Kidney (tissue), 14 donors: Measurements from ENCODE around the gene MIEN1. TPM values are rescaled to one million over a fixed set of nuclear protein-coding genes. Genes with fewer than 3 reads are reported as not detected.
A peak's percentile ranks its signal among the peaks of the same experiment; 100 is the strongest.

Experiments used
- DNase-seq, 5 donors: peaks; one replicate each; pipeline ENCODE4 v3.0.0-alpha.2; 2013 to 2020
- FAIRE-seq: peaks from 2 replicates; lab custom pipeline; 2012; peaks lifted over from hg19 to GRCh38; lab: Jason Lieb, UNC
- H3K27ac ChIP-seq, 2 donors: one replicate each; pipeline ENCODE4 v1.7.0; 2013; ENCODE audit warnings: low read depth in 2 of 2, low read length in 2 of 2, inconsistent platforms in 1 of 2
- H3K27me3 ChIP-seq: one replicate; pipeline ENCODE4 v1.7.1; 2013; ENCODE audit warnings: low read length, inconsistent platforms; ENCODE audit not compliant: control insufficient read depth, insufficient read depth
- H3K36me3 ChIP-seq, 3 donors: one replicate each; pipeline versions ENCODE4 v1.7.0 to v1.7.1; 2013; ENCODE audit warnings: low read length in 3 of 3, control low read depth in 1 of 3, inconsistent platforms in 1 of 3; ENCODE audit not compliant: insufficient read depth in 3 of 3, control insufficient read depth in 2 of 3
- H3K4me1 ChIP-seq, 3 donors: one replicate each; pipeline versions ENCODE4 v1.7.0 to v1.7.1; 2013; ENCODE audit warnings: low read length in 3 of 3, inconsistent platforms in 1 of 3, low read depth in 1 of 3; ENCODE audit not compliant: control insufficient read depth in 2 of 3, insufficient read depth in 2 of 3
- H3K4me3 ChIP-seq, 3 donors: one replicate each; pipeline versions ENCODE4 v1.7.0 to v1.8.1; 2013; ENCODE audit warnings: low read length in 3 of 3, control low read depth in 1 of 3, inconsistent platforms in 1 of 3
- H3K9ac ChIP-seq, 3 donors: one replicate each; pipeline versions ENCODE4 v1.7.0 to v1.7.1; 2013; ENCODE audit warnings: low read length in 3 of 3, control low read depth in 1 of 3, inconsistent platforms in 1 of 3
- H3K9me3 ChIP-seq, 3 donors: one replicate each; pipeline versions ENCODE4 v1.7.0 to v1.7.1; 2013; ENCODE audit warnings: low read length in 3 of 3, control low read depth in 1 of 3, inconsistent platforms in 1 of 3; ENCODE audit not compliant: control insufficient read depth in 2 of 3, insufficient read depth in 1 of 3
- CTCF ChIP-seq: IDR thresholded peaks from 3 replicates; pipeline ENCODE4 v1.5.1; 2012; ENCODE audit warnings: mild to moderate bottlenecking, moderate library complexity, borderline replicate concordance; ENCODE audit not compliant: insufficient read depth; ENCODE audit errors: extremely low read depth
- intact Hi-C: fragments of 100-400 bp; cut with DNase I; formaldehyde crosslinking; loops from one replicate; pipeline ENCODE4 v1.11.1; 2022
- polyA plus RNA-seq: library from polyadenylated mRNA; stranded (reverse); fragments of 350-450 nt; fragmentation: Illumina TruSeq; extraction: RNeasy Lipid Tissue Mini Kit (QIAGEN cat#74804); gene quantifications from one replicate; pipeline ENCODE4 v1.2.3, GENCODE V29; 2014; ENCODE audit warnings: low read depth, low replicate concordance; ENCODE audit not compliant: insufficient read depth
- total RNA-seq: library from RNA; stranded (reverse); fragmentation: NEBNext Ultra II Directional; extraction: Animal tissue kit (Norgen Biotek cat#: 25700); gene quantifications from one replicate; pipeline ENCODE4 v1.2.1, GENCODE V29; 2021
- donor health status: control.
- donor health status: control.
- donor health status: control.
- donor health status: control.
- donor health status: control.
- donor health status: DM: yes; HTN: yes; CAD: no.
- donor health status: Normal renal cell carcinoma (clear cell type).

The MIEN1 gene
- total and polyA plus RNA-seq, 2 donors from 2014 or later = 51.6 to 186 TPM

- peak in 1 of 5 donors; percentile 8 for DNase-seq
Measured at GRCh38 chr17:39688475-39688835, 41.9 kb downstream of the MIEN1 start.

GRCh38 chr17:39687546-39688474, 42.5 kb downstream of the MIEN1 start, which contains the start of gene PGAP3:
PGAP3 (minus strand) TSS chr17:39688057; CDS start chr17:39688014, 43 bp downstream.
- TF ChIP-seq CTCF = no peak
- H3K4me3 ChIP-seq = peak within 1 kb of the TSS; percentile 88 to 100 (median 98)
- H3K9ac ChIP-seq = peak within 1 kb of the TSS; percentile 72 to 92 (median 80)
- DNase-seq (peak; percentile 91 to 97 (median 95)), FAIRE-seq (no peak)
- intact Hi-C loops = no loop called here
- H3K27ac ChIP-seq = peak within 1 kb of the TSS; percentile 95 to 96
- H3K36me3 ChIP-seq = no peaks in the 10 kb centered on the region
- H3K27me3 ChIP-seq = no peaks in the 10 kb centered on the region
- peaks cover 0 to 11% (median 9%) of the 10 kb centered on the region in 3 donors for H3K4me1 ChIP-seq
- no peaks in the 10 kb centered on the region for H3K9me3 ChIP-seq

More at GRCh38 chr17:39688475-39688835, 41.9 kb downstream of the MIEN1 start:
- H3K27me3 ChIP-seq = no peaks in the 10 kb centered on the region
- no peaks in the 10 kb centered on the region for H3K36me3 ChIP-seq
- peaks cover 0 to 14% (median 11%) of the 10 kb centered on the region in 3 donors for H3K4me1 ChIP-seq
- no peak for TF ChIP-seq CTCF
- H3K9me3 ChIP-seq = no peaks in the 10 kb centered on the region
- no peak for FAIRE-seq
- intact Hi-C loops = no loop called here
- H3K9ac ChIP-seq = peak overlapping the region; percentile 43 to 92 (median 72)
- H3K27ac ChIP-seq = peak overlapping the region; percentile 95 to 96
- peak overlapping the region; percentile 88 to 100 (median 98) for H3K4me3 ChIP-seq

GRCh38 chr17:39687101-39687545, 43.2 kb downstream of the MIEN1 start:
- H3K27ac ChIP-seq = peak overlapping the region; percentile 41 to 95
- peak overlapping the region; percentile 88 to 100 (median 98) for H3K4me3 ChIP-seq
- H3K36me3 ChIP-seq = peaks cover 0 to 5% (median 0%) of the 10 kb centered on the region in 3 donors
- no peaks in the 10 kb centered on the region for H3K9me3 ChIP-seq
- no peaks in the 10 kb centered on the region for H3K27me3 ChIP-seq
- FAIRE-seq (no peak), DNase-seq (peak in 1 of 5 donors; percentile 7)
- TF ChIP-seq CTCF = no peak
- peaks cover 0 to 11% (median 9%) of the 10 kb centered on the region in 3 donors for H3K4me1 ChIP-seq
- peak overlapping the region in 1 of 3 donors; percentile 92 for H3K9ac ChIP-seq
- intact Hi-C loops = no loop called here
